Measurements from ENCODE around the gene ZMYND8.

GRCh38 chr20:47353692-47354463, 2.6 kb downstream of the ZMYND8 start:
- TF ChIP-seq SIN3A (IDR thresholded peaks at IDR 0.05; ENCODE audit: borderline replicate concordance, insufficient read depth, low read depth, low read length) (no peak), CTCF (IDR thresholded peaks at IDR 0.05) (no peak), POLR2AphosphoS5 (IDR thresholded peaks at IDR 0.05; ENCODE audit: low read depth, low read length) (peak; percentile 53; the same call in 1 of the 2 replicates), TCF7L2 (IDR thresholded peaks at IDR 0.05; ENCODE audit: low read depth, low read length) (no peak), REST (IDR thresholded peaks at IDR 0.05; ENCODE audit: insufficient read depth in 1 of 2, low read depth in 2 of 2, low read length in 1 of 2) (no peak)

All from Panc1 (cell line).